ENCODE data around the gene TRMT2B. TPM values are rescaled to one million over a fixed set of nuclear protein-coding genes. Genes with fewer than 3 reads are reported as not detected.
A peak's percentile ranks its signal among the peaks of the same experiment; 100 is the strongest.

The TRMT2B gene
- total RNA-seq (10 to 100 TPM; 19.4 to 22.6 (median 21.0) TPM), polyA plus RNA-seq (14.7 TPM)
- long read RNA-seq, donor 1, transcript TRMT2B-206 (13 exons, 3,106 nt): major isoform, 9 of 40 reads
- long read RNA-seq, donor 1, partial matches to known transcripts: 4 of 40 reads
- long read RNA-seq, donor 1, other reads (novel, unspliced or antisense): 26 of 40 reads
- long read RNA-seq, donor 2, partial matches to known transcripts: 1 of 11 reads
- long read RNA-seq, donor 2, other reads (novel, unspliced or antisense): 10 of 11 reads
- long read RNA-seq, donor 3, partial matches to known transcripts: 3 of 23 reads
- long read RNA-seq, donor 3, other reads (novel, unspliced or antisense): 18 of 23 reads
- long read RNA-seq, donor 4, partial matches to known transcripts: 1 of 13 reads
- long read RNA-seq, donor 4, other reads (novel, unspliced or antisense): 10 of 13 reads

GRCh38 chrX:101051549-101052302 is at the start of gene TRMT2B:
TSS of gene TRMT2B (minus strand) at chrX:101052111. CDS start at chrX:101042289, 9,822 bp downstream.
- Histone ChIP-seq H3K27ac (ENCODE audit: low read length) (peak within 1 kb of the TSS; percentile 75), H3K4me1 (ENCODE audit: control insufficient read depth, insufficient read depth, low read length) (no peaks in the 10 kb centered on the region), H3K4me3 (ENCODE audit: low read length) (peak within 1 kb of the TSS; percentile 62), H3K9me3 (ENCODE audit: control insufficient read depth, low read length) (no peaks in the 10 kb centered on the region), H3K27me3 (ENCODE audit: control insufficient read depth, insufficient read depth) (no peaks in the 10 kb centered on the region)
- 0% methylated on average over 32 of the region's 43 CpGs for WGBS
- intact Hi-C loops (cut with DNase I): no loop called here
- DNase-seq (peak; percentile 81 to 91 (median 90)), ATAC-seq (peak; percentile 99 to 100)

GRCh38 chrX:101097546-101098453 is 45.9 kb upstream of the TRMT2B start, which contains the start of gene CENPI:
TSS of gene CENPI (plus strand) at chrX:101098204. CDS start at chrX:101101071, 2,867 bp downstream.
- no peaks in the 10 kb centered on the region for H3K27me3 ChIP-seq (ENCODE audit: control insufficient read depth, insufficient read depth)
- H3K9me3 ChIP-seq (ENCODE audit: control insufficient read depth, low read length): no peaks in the 10 kb centered on the region
- under 1% methylated on average over 48 of the region's 48 CpGs for WGBS
- peak within 1 kb of the TSS; percentile 75 for H3K4me3 ChIP-seq (ENCODE audit: low read length)
- intact Hi-C loops (cut with DNase I): no loop called here
- no peaks in the 10 kb centered on the region for H3K4me1 ChIP-seq (ENCODE audit: control insufficient read depth, insufficient read depth, low read length)
- peak within 1 kb of the TSS; percentile 93 for H3K27ac ChIP-seq (ENCODE audit: low read length)
- DNase-seq: peak; percentile 92 to 97 (median 96)
- peak; percentile 100 for ATAC-seq

GRCh38 chrX:101091817-101092216 is 39.9 kb upstream of the TRMT2B start:
- WGBS: 96% methylated on average over 1 of the region's 1 CpG
- no peak overlapping the region for H3K27ac ChIP-seq (ENCODE audit: low read length)
- DNase-seq (no peak), ATAC-seq (no peak)
- H3K4me3 ChIP-seq (ENCODE audit: low read length): no peak overlapping the region
- H3K9me3 ChIP-seq (ENCODE audit: control insufficient read depth, low read length): no peaks in the 10 kb centered on the region
- H3K27me3 ChIP-seq (ENCODE audit: control insufficient read depth, insufficient read depth): no peaks in the 10 kb centered on the region
- intact Hi-C loops (cut with DNase I): no loop called here
- H3K4me1 ChIP-seq (ENCODE audit: control insufficient read depth, insufficient read depth, low read length): no peaks in the 10 kb centered on the region

- Histone ChIP-seq H3K27ac (ENCODE audit: low read length) (no peak overlapping the region), H3K9me3 (ENCODE audit: control insufficient read depth, low read length) (no peaks in the 10 kb centered on the region), H3K4me3 (ENCODE audit: low read length) (no peak overlapping the region), H3K27me3 (ENCODE audit: control insufficient read depth, insufficient read depth) (no peaks in the 10 kb centered on the region), H3K4me1 (ENCODE audit: control insufficient read depth, insufficient read depth, low read length) (no peaks in the 10 kb centered on the region)
- intact Hi-C loops (cut with DNase I): no loop called here
- DNase-seq (no peak), ATAC-seq (no peak)
- 72% methylated on average over 3 of the region's 3 CpGs for WGBS
These were observed 29.3 kb upstream of the TRMT2B start for GRCh38 chrX:101081231-101081630.

- H3K4me3 ChIP-seq (ENCODE audit: low read length): no peak overlapping the region
- no peak for ATAC-seq
- no peak overlapping the region for H3K27ac ChIP-seq (ENCODE audit: low read length)
- no peak for DNase-seq
- H3K9me3 ChIP-seq (ENCODE audit: control insufficient read depth, low read length): no peaks in the 10 kb centered on the region
- intact Hi-C loops (cut with DNase I): no loop called here
- H3K27me3 ChIP-seq (ENCODE audit: control insufficient read depth, insufficient read depth): no peaks in the 10 kb centered on the region
- 62% methylated on average over 3 of the region's 3 CpGs for WGBS
- no peaks in the 10 kb centered on the region for H3K4me1 ChIP-seq (ENCODE audit: control insufficient read depth, insufficient read depth, low read length)
These were observed 28.6 kb upstream of the TRMT2B start for GRCh38 chrX:101080326-101081124.

- H3K27ac ChIP-seq (ENCODE audit: low read length): no peak overlapping the region
- WGBS: 37% methylated on average over 8 of the region's 8 CpGs
These were observed 27.9 kb upstream of the TRMT2B start for GRCh38 chrX:101079736-101080270.

GRCh38 chrX:101078716-101079598 is 27.0 kb upstream of the TRMT2B start, which contains the start of gene TMEM35A:
TSS of gene TMEM35A (plus strand) at chrX:101078879. CDS start at chrX:101079003, 124 bp downstream.
- no peak for DNase-seq
- 5% methylated on average over 23 of the region's 23 CpGs for WGBS
- no peaks in the 10 kb centered on the region for H3K9me3 ChIP-seq (ENCODE audit: control insufficient read depth, low read length)
- H3K4me1 ChIP-seq (ENCODE audit: control insufficient read depth, insufficient read depth, low read length): no peaks in the 10 kb centered on the region
- peak within 1 kb of the TSS; percentile 48 for H3K4me3 ChIP-seq (ENCODE audit: low read length)
- peak in 1 of 2 donors; percentile 36 for ATAC-seq
- H3K27me3 ChIP-seq (ENCODE audit: control insufficient read depth, insufficient read depth): no peaks in the 10 kb centered on the region
- no peak within 1 kb of the TSS for H3K27ac ChIP-seq (ENCODE audit: low read length)
- intact Hi-C loops (cut with DNase I): no loop called here

More at GRCh38 chrX:101079736-101080270, 27.9 kb upstream of the TRMT2B start:
- intact Hi-C loops (cut with DNase I): no loop called here
- H3K4me1 ChIP-seq (ENCODE audit: control insufficient read depth, insufficient read depth, low read length): no peaks in the 10 kb centered on the region
- ATAC-seq (no peak), DNase-seq (no peak)
- no peaks in the 10 kb centered on the region for H3K27me3 ChIP-seq (ENCODE audit: control insufficient read depth, insufficient read depth)
- peak overlapping the region; percentile 15 for H3K4me3 ChIP-seq (ENCODE audit: low read length)
- H3K9me3 ChIP-seq (ENCODE audit: control insufficient read depth, low read length): no peaks in the 10 kb centered on the region

GRCh38 chrX:101071582-101071981 is 19.7 kb upstream of the TRMT2B start:
- WGBS: 28% methylated on average over 3 of the region's 3 CpGs
- Histone ChIP-seq H3K27me3 (ENCODE audit: control insufficient read depth, insufficient read depth) (no peaks in the 10 kb centered on the region), H3K4me3 (ENCODE audit: low read length) (no peak overlapping the region), H3K4me1 (ENCODE audit: control insufficient read depth, insufficient read depth, low read length) (no peaks in the 10 kb centered on the region), H3K27ac (ENCODE audit: low read length) (no peak overlapping the region), H3K9me3 (ENCODE audit: control insufficient read depth, low read length) (no peaks in the 10 kb centered on the region)
- ATAC-seq: no peak
- no peak for DNase-seq
- intact Hi-C loops (cut with DNase I): no loop called here

GRCh38 chrX:101062176-101062575 is 10.3 kb upstream of the TRMT2B start:
- intact Hi-C loops (cut with DNase I): no loop called here
- no peak overlapping the region for H3K4me3 ChIP-seq (ENCODE audit: low read length)
- ATAC-seq: no peak

More at GRCh38 chrX:101062176-101062575, 10.3 kb upstream of the TRMT2B start:
- no peaks in the 10 kb centered on the region for H3K27me3 ChIP-seq (ENCODE audit: control insufficient read depth, insufficient read depth)
- H3K9me3 ChIP-seq (ENCODE audit: control insufficient read depth, low read length): no peaks in the 10 kb centered on the region
- no peak for DNase-seq
- H3K4me1 ChIP-seq (ENCODE audit: control insufficient read depth, insufficient read depth, low read length): no peaks in the 10 kb centered on the region
- no peak overlapping the region for H3K27ac ChIP-seq (ENCODE audit: low read length)
